Endodermal cell (in vitro differentiated cells): ENCODE data around the gene ASPA. TPM values are rescaled to one million over a fixed set of nuclear protein-coding genes. Genes with fewer than 3 reads are reported as not detected.
"Not testable (repeated sequence)": the region's sequence is repeated elsewhere in the genome, so short reads cannot be mapped to it uniquely, and the experiment has no call there.

Experiments
- DNase-seq: peaks from one replicate; pipeline ENCODE4 v3.0.0-alpha.2; 2017
- H3K27ac ChIP-seq: 2 replicates; pipeline ENCODE4 v1.5.1; 2013; ENCODE audit warnings: mild to moderate bottlenecking, low read depth, low read length, moderate library complexity
- H3K27me3 ChIP-seq: 2 replicates; pipeline ENCODE4 v1.6.1; 2013; ENCODE audit warnings: mild to moderate bottlenecking, low read length, moderate library complexity; ENCODE audit not compliant: insufficient read depth, control insufficient read depth, poor library complexity, severe bottlenecking
- H3K36me3 ChIP-seq: 2 replicates; pipeline ENCODE4 v1.7.0; 2013; ENCODE audit warnings: mild to moderate bottlenecking, low read length, moderate library complexity; ENCODE audit not compliant: control insufficient read depth, insufficient read depth
- H3K4me1 ChIP-seq: one replicate; pipeline ENCODE4 v1.7.0; 2013; ENCODE audit warnings: low read length; ENCODE audit not compliant: control insufficient read depth, insufficient read depth
- H3K4me3 ChIP-seq: 2 replicates; pipeline ENCODE4 v1.5.1; 2013; ENCODE audit warnings: mild to moderate bottlenecking, low read length, moderate library complexity
- H3K9ac ChIP-seq: 2 replicates; pipeline ENCODE4 v1.6.1; 2013; ENCODE audit warnings: mild to moderate bottlenecking, low read length, moderate library complexity; ENCODE audit not compliant: poor library complexity, severe bottlenecking; ENCODE audit errors: extremely low read depth
- H3K9me3 ChIP-seq: 2 replicates; pipeline ENCODE4 v1.6.1; 2013; ENCODE audit warnings: mild to moderate bottlenecking, low read length, moderate library complexity; ENCODE audit not compliant: control insufficient read depth
- H3K27ac Mint-ChIP-seq: 2 replicates; pipeline ENCODE4 v1.8.0; 2020; ENCODE audit warnings: mixed read lengths
- H3K27me3 Mint-ChIP-seq: 2 replicates; pipeline ENCODE4 v1.8.0; 2021; ENCODE audit warnings: mild to moderate bottlenecking, mixed read lengths; ENCODE audit not compliant: insufficient read depth
- H3K36me3 Mint-ChIP-seq: 2 replicates; pipeline ENCODE4 v1.8.0; 2020; ENCODE audit warnings: low read depth, mixed read lengths
- H3K4me1 Mint-ChIP-seq: 2 replicates; pipeline ENCODE4 v1.8.0; 2020; ENCODE audit warnings: mixed read lengths
- H3K4me3 Mint-ChIP-seq: 2 replicates; pipeline ENCODE4 v1.8.0; 2020; ENCODE audit warnings: mild to moderate bottlenecking, moderate library complexity, mixed read lengths
- H3K9me3 Mint-ChIP-seq: 2 replicates; pipeline ENCODE4 v1.8.0; 2020; ENCODE audit warnings: mild to moderate bottlenecking, mixed read lengths
- WGBS, 2 experiments: methylation state at CpG; one replicate each; pipeline versions ENCODE4 v1.1.5 to v1.1.7; 2013; ENCODE audit warnings: missing lambda C conversion rate in 2 of 2, mixed read lengths in 1 of 2; ENCODE audit not compliant: insufficient coverage in 1 of 2, insufficient read length in 1 of 2; 5-methylcytosine and 5-hydroxymethylcytosine counted together
- total RNA-seq, 2 donors: library from RNA; stranded (reverse); fragmentation: NEBNext Ultra II Directional in 1 of 2; extraction: Animal tissue kit (Norgen Biotek cat#: 25700) in 1 of 2; gene quantifications; 2 replicates in 1 of 2; 3 replicates in 1 of 2; pipeline ENCODE4 v1.2.1, GENCODE V29; 2021
- TF ChIP-seq, protein P1 (sequence below): fragments of 200-600 bp; sonication (generic); conservative IDR thresholded peaks from 2 replicates; pipeline ENCODE4 v1.5.0; 2021; ENCODE audit warnings: antibody characterized with exemption, mild to moderate bottlenecking

The ASPA gene
- total RNA-seq, 2 donors from 2014 or later: not detected

DNA sequence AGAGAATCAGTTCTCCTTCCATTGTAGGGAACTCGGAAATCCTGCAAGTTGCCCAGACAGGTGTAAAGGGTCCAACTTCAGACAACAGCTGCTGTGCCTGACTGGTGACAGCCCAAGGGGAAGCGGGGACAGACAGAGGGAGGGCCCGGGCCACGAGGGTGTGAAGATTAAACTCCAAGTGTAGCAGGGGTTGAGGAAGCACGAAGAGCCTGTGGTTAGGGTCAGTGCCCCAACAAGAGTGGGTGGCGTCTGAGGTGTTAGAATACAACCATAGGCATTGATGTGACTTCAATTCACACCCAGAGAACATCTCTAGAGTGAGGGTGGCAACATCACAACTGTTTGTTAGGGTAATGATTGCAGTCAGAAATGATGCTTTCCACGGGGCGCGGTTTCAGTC, 39.1 kb downstream of the ASPA start:
- Mint-ChIP-seq H3K4me1 (no peaks in the 10 kb centered on the region), H3K9me3 (no peaks in the 10 kb centered on the region), H3K27me3 (no peaks in the 10 kb centered on the region), H3K27ac (no peak overlapping the region), H3K36me3 (peaks cover 60% of the 10 kb centered on the region), H3K4me3 (no peak overlapping the region)
- Histone ChIP-seq H3K27ac (no peak overlapping the region), H3K4me3 (no peak overlapping the region), H3K4me1 (no peaks in the 10 kb centered on the region), H3K27me3 (no peaks in the 10 kb centered on the region), H3K9ac (no peak overlapping the region), H3K36me3 (peaks cover 39% of the 10 kb centered on the region), H3K9me3 (no peaks in the 10 kb centered on the region)
- TF ChIP-seq, protein P1, sequence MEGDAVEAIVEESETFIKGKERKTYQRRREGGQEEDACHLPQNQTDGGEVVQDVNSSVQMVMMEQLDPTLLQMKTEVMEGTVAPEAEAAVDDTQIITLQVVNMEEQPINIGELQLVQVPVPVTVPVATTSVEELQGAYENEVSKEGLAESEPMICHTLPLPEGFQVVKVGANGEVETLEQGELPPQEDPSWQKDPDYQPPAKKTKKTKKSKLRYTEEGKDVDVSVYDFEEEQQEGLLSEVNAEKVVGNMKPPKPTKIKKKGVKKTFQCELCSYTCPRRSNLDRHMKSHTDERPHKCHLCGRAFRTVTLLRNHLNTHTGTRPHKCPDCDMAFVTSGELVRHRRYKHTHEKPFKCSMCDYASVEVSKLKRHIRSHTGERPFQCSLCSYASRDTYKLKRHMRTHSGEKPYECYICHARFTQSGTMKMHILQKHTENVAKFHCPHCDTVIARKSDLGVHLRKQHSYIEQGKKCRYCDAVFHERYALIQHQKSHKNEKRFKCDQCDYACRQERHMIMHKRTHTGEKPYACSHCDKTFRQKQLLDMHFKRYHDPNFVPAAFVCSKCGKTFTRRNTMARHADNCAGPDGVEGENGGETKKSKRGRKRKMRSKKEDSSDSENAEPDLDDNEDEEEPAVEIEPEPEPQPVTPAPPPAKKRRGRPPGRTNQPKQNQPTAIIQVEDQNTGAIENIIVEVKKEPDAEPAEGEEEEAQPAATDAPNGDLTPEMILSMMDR: no peak
- no peak for DNase-seq
- 87 to 90% methylated on average over 7 to 9 of the region's 9 CpGs for WGBS, 2 experiments

DNA sequence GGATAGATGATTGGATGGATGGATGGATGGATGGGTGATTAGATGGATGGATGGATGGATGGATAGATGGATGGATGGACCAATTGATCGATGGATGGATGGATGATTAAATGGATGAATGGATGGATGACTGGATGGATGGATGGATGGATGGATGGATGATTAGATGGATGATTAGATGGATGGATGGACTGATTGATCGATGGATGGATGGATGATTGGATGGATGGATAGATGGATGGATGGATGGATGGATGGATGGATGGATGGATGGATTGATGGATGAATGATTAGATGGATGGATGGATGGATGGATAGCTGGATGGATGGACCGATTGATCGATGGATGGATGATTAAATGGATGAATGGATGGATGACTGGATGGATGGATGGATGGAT, 43.7 kb downstream of the ASPA start:
- H3K27ac ChIP-seq, H3K27me3 Mint-ChIP-seq, H3K4me1 ChIP-seq, H3K4me3 Mint-ChIP-seq, H3K27me3 ChIP-seq, H3K27ac Mint-ChIP-seq, H3K4me3 ChIP-seq, DNase-seq, H3K9me3 Mint-ChIP-seq, H3K9ac ChIP-seq, H3K9me3 ChIP-seq, H3K4me1 Mint-ChIP-seq: not testable (repeated sequence)
- peaks cover 23% of the 10 kb centered on the region for H3K36me3 ChIP-seq
- 94 to 96% methylated on average over 4 of the region's 4 CpGs for WGBS, 2 experiments
- peaks cover 34% of the 10 kb centered on the region for H3K36me3 Mint-ChIP-seq

GRCh38 chr17:3524024-3524423, 48.2 kb downstream of the ASPA start:
- Histone ChIP-seq H3K9ac (no peak overlapping the region), H3K4me1 (peaks cover 7% of the 10 kb centered on the region), H3K9me3 (no peaks in the 10 kb centered on the region), H3K4me3 (no peak overlapping the region), H3K36me3 (peaks cover 22% of the 10 kb centered on the region), H3K27me3 (no peaks in the 10 kb centered on the region), H3K27ac (no peak overlapping the region)
- DNase-seq: no peak
- H3K9me3 Mint-ChIP-seq: no peaks in the 10 kb centered on the region
- H3K27ac Mint-ChIP-seq: no peak overlapping the region
- TF ChIP-seq, protein P1: no peak
- H3K27me3 Mint-ChIP-seq: no peaks in the 10 kb centered on the region
- peaks cover 10% of the 10 kb centered on the region for H3K4me1 Mint-ChIP-seq
- 90 to 95% methylated on average over 9 to 13 of the region's 13 CpGs for WGBS, 2 experiments
- no peak overlapping the region for H3K4me3 Mint-ChIP-seq
- peaks cover 31% of the 10 kb centered on the region for H3K36me3 Mint-ChIP-seq

GRCh38 chr17:3526491-3526890, 50.7 kb downstream of the ASPA start:
- Mint-ChIP-seq H3K36me3 (peaks cover 21% of the 10 kb centered on the region), H3K4me1 (peaks cover 24% of the 10 kb centered on the region), H3K27ac (no peak overlapping the region), H3K9me3 (no peaks in the 10 kb centered on the region), H3K4me3 (no peak overlapping the region), H3K27me3 (no peaks in the 10 kb centered on the region)
- peaks cover 18% of the 10 kb centered on the region for H3K4me1 ChIP-seq
- no peak overlapping the region for H3K9ac ChIP-seq
- no peak for DNase-seq
- WGBS, 2 experiments: 93 to 94% methylated on average over 12 of the region's 12 CpGs
- H3K4me3 ChIP-seq: no peak overlapping the region
- H3K36me3 ChIP-seq: peaks cover 15% of the 10 kb centered on the region
- no peaks in the 10 kb centered on the region for H3K27me3 ChIP-seq
- TF ChIP-seq, protein P1: no peak
- H3K27ac ChIP-seq: no peak overlapping the region
- no peaks in the 10 kb centered on the region for H3K9me3 ChIP-seq
